ENCODE results near the gene KIAA0319L.

Gene KIAA0319L

GRCh38 chr1:35561972-35562680 lies 4.9 kb upstream of the KIAA0319L start:
- no peak for DNase-seq

GRCh38 chr1:35561297-35561971 lies 4.2 kb upstream of the KIAA0319L start:
- DNase-seq = no peak

GRCh38 chr1:35560256-35561225 lies 3.3 kb upstream of the KIAA0319L start:
- DNase-seq = no peak

GRCh38 chr1:35559317-35559944 lies 2.2 kb upstream of the KIAA0319L start:
- no peak for DNase-seq

GRCh38 chr1:35558374-35559316 lies 1.4 kb upstream of the KIAA0319L start:
- DNase-seq = no peak

GRCh38 chr1:35557611-35558373 lies 589 bp upstream of the KIAA0319L start, which contains the start of gene NCDN:
Gene NCDN, plus strand, starts transcription at chr1:35557799. Its CDS starts 392 bp downstream, at chr1:35558191.
- peak; percentile 96 to 97 for DNase-seq

GRCh38 chr1:35556484-35557117 lies 602 bp downstream of the KIAA0319L start:
- DNase-seq = no peak

GRCh38 chr1:35555601-35556477 lies 1.4 kb downstream of the KIAA0319L start:
- DNase-seq = no peak

- DNase-seq = no peak
Measured at GRCh38 chr1:35555212-35555584, 2.0 kb downstream of the KIAA0319L start.

- DNase-seq = no peak
Measured at GRCh38 chr1:35554266-35555211, 2.7 kb downstream of the KIAA0319L start.

- no peak for DNase-seq
Measured at GRCh38 chr1:35553851-35554250, 3.4 kb downstream of the KIAA0319L start.

- DNase-seq = no peak
Measured at GRCh38 chr1:35546614-35547013, 10.6 kb downstream of the KIAA0319L start.

- DNase-seq = peak in 1 of 2 donors; percentile 38
Measured at GRCh38 chr1:35544976-35545375, 12.2 kb downstream of the KIAA0319L start.

GRCh38 chr1:35539824-35540261 lies 17.4 kb downstream of the KIAA0319L start:
- peak in 1 of 2 donors; percentile 7 for DNase-seq

- DNase-seq = no peak
Measured at GRCh38 chr1:35539073-35539823, 18.0 kb downstream of the KIAA0319L start.

- DNase-seq = no peak
Measured at GRCh38 chr1:35537806-35538205, 19.4 kb downstream of the KIAA0319L start.

GRCh38 chr1:35536556-35537162 lies 20.5 kb downstream of the KIAA0319L start:
- DNase-seq = no peak
